Pancreas (tissue), 10 donors: ENCODE data around the gene ADIPOR2. TPM values are rescaled to one million over a fixed set of nuclear protein-coding genes. Genes with fewer than 3 reads are reported as not detected.
A peak's percentile ranks its signal among the peaks of the same experiment; 100 is the strongest.

ENCODE experiments used
- ATAC-seq, 4 donors: fragments of 200-7000 bp; cut with Tn5 transposase; one replicate each; pipeline versions ENCODE4 v1.8.0 to v1.9.1; 2020; ENCODE audit warnings: mild to moderate bottlenecking in 4 of 4, moderate library complexity in 4 of 4
- DNase-seq, 6 donors: peaks; one replicate each; pipeline ENCODE4 v3.0.0-alpha.2; 2020
- FAIRE-seq: peaks from 2 replicates; lab custom pipeline; 2012; peaks lifted over from hg19 to GRCh38; lab: Jason Lieb, UNC
- H3K27ac ChIP-seq, 4 donors: fragments of 200-600 bp; sonication (generic); 1 replicate in 3 of 4; 2 replicates in 1 of 4; pipeline versions ENCODE4 v1.5.0 to v1.8.0; 2020
- H3K27me3 ChIP-seq, 4 donors: fragments of 200-600 bp; one replicate each; pipeline ENCODE4 v1.8.0; 2021
- H3K36me3 ChIP-seq, 3 donors: fragments of 200-600 bp; sonication (generic) in 1 of 3; one replicate each; pipeline versions ENCODE4 v1.5.0 to v1.8.0; 2020 to 2021
- H3K4me1 ChIP-seq, 3 donors: fragments of 200-600 bp; one replicate each; pipeline ENCODE4 v1.8.0; 2021
- H3K4me3 ChIP-seq, 4 donors: fragments of 200-600 bp; sonication (generic) in 2 of 4; one replicate each; pipeline versions ENCODE4 v1.5.0 to v1.8.0; 2020 to 2021
- H3K9me3 ChIP-seq, 4 donors: fragments of 200-600 bp; one replicate each; pipeline ENCODE4 v1.8.0; 2021
- CTCF ChIP-seq, 4 donors: fragments of 200-600 bp; sonication (generic) in 3 of 4; IDR thresholded peaks; one replicate each; pipeline versions ENCODE4 v1.5.0 to v1.8.0; 2021; ENCODE audit warnings: antibody characterized with exemption in 4 of 4
- WGBS, 2 donors: extraction: QIAGEN DNeasy Blood & Tissue Kit; methylation state at CpG; one replicate each; pipeline ENCODE4 v1.1.7; 2013; 5-methylcytosine and 5-hydroxymethylcytosine counted together
- intact Hi-C, 3 donors: fragments of 100-400 bp; cut with DNase I; formaldehyde crosslinking; loops; one replicate each; pipeline versions ENCODE4 v1.11.1 to v1.14.2; 2022
- polyA plus RNA-seq, 2 donors: library from polyadenylated mRNA; stranded (reverse); fragments of 200-250 nt; gene quantifications; one replicate each; pipeline ENCODE4 v1.2.3, GENCODE V29; 2013
- total RNA-seq, 6 donors: library from RNA; stranded (reverse); fragmentation: NEBNext Ultra II Directional in 4 of 6; extraction: Animal tissue kit (Norgen Biotek cat#: 25700) in 4 of 6; gene quantifications; one replicate each; pipeline versions ENCODE4 v1.2.1 to v1.2.4, GENCODE V29; 2021 to 2023
- donor health status: healthy with polysubstance abuse.
- donor health status: DM: no; HTN: no; CAD: no; lungs with moderate emphysema.
- donor health status: DM: no; HTN: no; CAD: no.
- donor health status: control.
- donor health status: control.
- donor health status: Bipolar disorder and iron deficiency.
- donor health status: DM: yes; HTN: yes; CAD: no.
- donor health status: DM: no; HTN: no; CAD: no.
- donor health status: DM: no; HTN: no; CAD: no.
- donor health status: DM: yes; HTN: yes; CAD: no.

Gene ADIPOR2
- total and polyA plus RNA-seq, 8 donors: 10.4 to 27.5 (median 22.1) TPM

- DNase-seq: peak; percentile 37 to 81 (median 55)
These were observed 106.4 kb downstream of the ADIPOR2 start for GRCh38 chr12:1797011-1797901.

GRCh38 chr12:1797991-1798640 lies 107.2 kb downstream of the ADIPOR2 start:
- Histone ChIP-seq H3K9me3 (no peaks in the 10 kb centered on the region), H3K36me3 (no peaks in the 10 kb centered on the region), H3K27ac (no peak overlapping the region), H3K4me1 (peaks cover 0 to 6% (median 3%) of the 10 kb centered on the region in 3 donors), H3K4me3 (no peak overlapping the region), H3K27me3 (no peaks in the 10 kb centered on the region)
- intact Hi-C loops: loop anchor here (5.0 to 10.0 kb wide), 2 partner anchors 139 to 153 kb away; no protein-coding TSS in a partner anchor
- WGBS, 2 donors: 87 to 92% methylated on average over 21 to 22 of the region's 22 CpGs
- FAIRE-seq (no peak), ATAC-seq (no peak), DNase-seq (no peak)
- no peak for TF ChIP-seq CTCF (IDR thresholded peaks at IDR 0.05)

More at GRCh38 chr12:1797011-1797901, 106.4 kb downstream of the ADIPOR2 start:
- Histone ChIP-seq H3K27me3 (no peaks in the 10 kb centered on the region), H3K36me3 (no peaks in the 10 kb centered on the region), H3K27ac (peak overlapping the region; percentile 2 to 66 (median 59)), H3K4me3 (peak overlapping the region; percentile 37 to 61 (median 54)), H3K9me3 (no peaks in the 10 kb centered on the region), H3K4me1 (peaks cover 0 to 6% (median 3%) of the 10 kb centered on the region in 3 donors)
- 27 to 38% methylated on average over 58 to 71 of the region's 71 CpGs for WGBS, 2 donors
- ATAC-seq (peak; percentile 25 to 49 (median 42)), FAIRE-seq (no peak)
- intact Hi-C loops: loop anchor here (5.0 to 10.0 kb wide), 2 partner anchors 140 to 152 kb away; no protein-coding TSS in a partner anchor
- TF ChIP-seq CTCF (IDR thresholded peaks at IDR 0.05): no peak

- Histone ChIP-seq H3K4me1 (peaks cover 0 to 6% (median 3%) of the 10 kb centered on the region in 3 donors), H3K27ac (no peak overlapping the region), H3K36me3 (no peaks in the 10 kb centered on the region), H3K9me3 (no peaks in the 10 kb centered on the region), H3K27me3 (no peaks in the 10 kb centered on the region), H3K4me3 (no peak overlapping the region)
- ATAC-seq (no peak), FAIRE-seq (no peak), DNase-seq (no peak)
- WGBS, 2 donors: 77 to 90% methylated on average over 6 of the region's 6 CpGs
- no peak for TF ChIP-seq CTCF (IDR thresholded peaks at IDR 0.05)
- intact Hi-C loops: loop anchor here (5.0 to 10.0 kb wide), 2 partner anchors 139 to 154 kb away; no protein-coding TSS in a partner anchor
These were observed 107.8 kb downstream of the ADIPOR2 start for GRCh38 chr12:1798641-1799020.

GRCh38 chr12:1799051-1799881 lies 108.4 kb downstream of the ADIPOR2 start:
- Histone ChIP-seq H3K9me3 (no peaks in the 10 kb centered on the region), H3K27ac (no peak overlapping the region), H3K4me1 (peaks cover 0 to 6% (median 3%) of the 10 kb centered on the region in 3 donors), H3K27me3 (no peaks in the 10 kb centered on the region), H3K36me3 (no peaks in the 10 kb centered on the region), H3K4me3 (no peak overlapping the region)
- FAIRE-seq: no peak
- DNase-seq: no peak
- ATAC-seq: no peak
- intact Hi-C loops: loop anchor here (5.0 to 10.0 kb wide), 2 partner anchors 138 to 154 kb away; no protein-coding TSS in a partner anchor
- TF ChIP-seq CTCF (IDR thresholded peaks at IDR 0.05): no peak
- WGBS, 2 donors: 74 to 80% methylated on average over 21 of the region's 21 CpGs
